Peyer's patch (tissue), 4 donors: Measurements from ENCODE around the gene NMB. TPM values are rescaled to one million over a fixed set of nuclear protein-coding genes. Genes with fewer than 3 reads are reported as not detected.

ENCODE experiments used
- DNase-seq, 3 donors: peaks; one replicate each; pipeline ENCODE4 v3.0.0-alpha.2; 2017 to 2019
- H3K27ac ChIP-seq, 4 donors: fragments of 200-600 bp; sonication (generic); one replicate each; pipeline ENCODE4 v1.5.1; 2016 to 2019
- H3K27me3 ChIP-seq, 2 donors: fragments of 200-600 bp; sonication (generic); one replicate each; pipeline ENCODE4 v1.5.1; 2019
- H3K36me3 ChIP-seq, 3 donors: fragments of 200-600 bp; sonication (generic); one replicate each; pipeline ENCODE4 v1.5.1; 2016 to 2019
- H3K4me1 ChIP-seq, 4 donors: fragments of 200-600 bp; sonication (generic); one replicate each; pipeline ENCODE4 v1.5.1; 2016 to 2019
- H3K4me3 ChIP-seq, 4 donors: fragments of 200-600 bp; sonication (generic); 1 replicate in 3 of 4; 2 replicates in 1 of 4; pipeline ENCODE4 v1.5.1; 2016 to 2019; ENCODE audit warnings: mild to moderate bottlenecking in 1 of 4
- H3K9me3 ChIP-seq, 4 donors: fragments of 200-600 bp; sonication (generic); one replicate each; pipeline ENCODE4 v1.5.1; 2016 to 2019; ENCODE audit warnings: mild to moderate bottlenecking in 1 of 4
- CTCF ChIP-seq, 6 experiments: fragments of 450-650 bp in 4 of 6; fragments of 200-600 bp in 2 of 6; sonication (generic) in 1 of 6; IDR thresholded peaks; one replicate each; pipeline ENCODE4 v1.5.1; 2017 to 2019; ENCODE audit warnings: antibody characterized with exemption in 6 of 6, mild to moderate bottlenecking in 3 of 6, moderate library complexity in 1 of 6
- POLR2A ChIP-seq, 2 donors: fragments of 450-650 bp; IDR thresholded peaks; one replicate each; pipeline ENCODE4 v1.5.1; 2017; ENCODE audit warnings: antibody characterized with exemption in 2 of 2, mild to moderate bottlenecking in 2 of 2, moderate library complexity in 2 of 2
- total RNA-seq, 4 donors: library from RNA; depleted of rRNA; stranded (reverse); fragments of >200 nt; gene quantifications; one replicate each; pipeline ENCODE4 v1.1.0, GENCODE V29; 2016

The NMB gene
- total RNA-seq, 4 donors from 2014 or later = 1.6 to 2.8 (median 2.7) TPM; not detected in 1

GRCh38 chr15:84661001-84661400 is 3.0 kb upstream of the NMB start:
- no peaks in the 10 kb centered on the region for H3K9me3 ChIP-seq
- peaks cover 0 to 12% (median 0%) of the 10 kb centered on the region in 3 donors for H3K36me3 ChIP-seq
- H3K4me3 ChIP-seq = no peak overlapping the region
- TF ChIP-seq CTCF (IDR thresholded peaks at IDR 0.05) (no peak), POLR2A (IDR thresholded peaks at IDR 0.05) (no peak)
- no peak overlapping the region for H3K27ac ChIP-seq
- no peak for DNase-seq
- H3K4me1 ChIP-seq = peaks cover 0 to 8% (median 3%) of the 10 kb centered on the region in 4 donors
- H3K27me3 ChIP-seq = no peaks in the 10 kb centered on the region

GRCh38 chr15:84659904-84660781 is 2.1 kb upstream of the NMB start:
- no peak for DNase-seq
- H3K36me3 ChIP-seq = peaks cover 0 to 4% (median 0%) of the 10 kb centered on the region in 3 donors
- no peak overlapping the region for H3K27ac ChIP-seq
- H3K4me1 ChIP-seq = peaks cover 0 to 12% (median 3%) of the 10 kb centered on the region in 4 donors
- H3K27me3 ChIP-seq = no peaks in the 10 kb centered on the region
- H3K9me3 ChIP-seq = no peaks in the 10 kb centered on the region
- no peak for TF ChIP-seq POLR2A (IDR thresholded peaks at IDR 0.05)
- no peak for TF ChIP-seq CTCF (IDR thresholded peaks at IDR 0.05)
- H3K4me3 ChIP-seq = no peak overlapping the region

- TF ChIP-seq POLR2A (IDR thresholded peaks at IDR 0.05) (no peak), CTCF (IDR thresholded peaks at IDR 0.05) (no peak)
- Histone ChIP-seq H3K27ac (peak overlapping the region in 3 of 4 donors; percentile 58 to 82 (median 62)), H3K4me3 (peak overlapping the region; percentile 60 to 79 (median 64)), H3K27me3 (no peaks in the 10 kb centered on the region), H3K36me3 (no peaks in the 10 kb centered on the region), H3K9me3 (no peaks in the 10 kb centered on the region), H3K4me1 (peaks cover 0 to 16% (median 3%) of the 10 kb centered on the region in 4 donors)
- DNase-seq = no peak
Observed at GRCh38 chr15:84658788-84659411, 901 bp upstream of the NMB start.

GRCh38 chr15:84657748-84658079 is 285 bp downstream of the NMB start:
- H3K36me3 ChIP-seq = no peaks in the 10 kb centered on the region

DNA sequence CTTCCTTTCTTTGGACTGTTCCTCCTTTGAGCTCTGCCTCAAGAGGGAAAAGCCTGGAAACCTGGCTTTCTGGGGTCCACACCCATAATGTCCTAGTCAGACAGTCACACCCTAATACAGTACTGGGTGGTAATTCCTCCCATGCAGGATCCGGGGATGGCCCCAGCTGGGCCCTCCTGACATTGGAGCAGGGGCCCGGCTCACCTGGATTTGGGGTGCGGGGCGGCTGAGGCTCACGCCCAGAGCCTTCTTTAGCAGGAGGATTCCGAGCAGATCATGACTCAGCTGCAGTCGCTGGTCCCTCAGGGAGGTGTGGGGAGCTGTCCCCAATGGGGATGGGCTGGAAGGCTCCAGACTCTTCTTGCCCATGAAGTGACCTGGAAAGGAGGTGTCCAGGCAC is 1.0 kb downstream of the NMB start:
- Histone ChIP-seq H3K4me1 (peaks cover 0 to 30% (median 8%) of the 10 kb centered on the region in 4 donors), H3K36me3 (peaks cover 0 to 5% (median 0%) of the 10 kb centered on the region in 3 donors), H3K27ac (no peak overlapping the region), H3K4me3 (peak overlapping the region in 1 of 4 donors; percentile 68), H3K27me3 (no peaks in the 10 kb centered on the region), H3K9me3 (no peaks in the 10 kb centered on the region)
- no peak for DNase-seq
- no peak for TF ChIP-seq CTCF (IDR thresholded peaks at IDR 0.05)
- no peak for TF ChIP-seq POLR2A (IDR thresholded peaks at IDR 0.05)

More at GRCh38 chr15:84657748-84658079, 285 bp downstream of the NMB start:
- H3K4me1 ChIP-seq = peaks cover 0 to 25% (median 8%) of the 10 kb centered on the region in 4 donors
- peak overlapping the region; percentile 58 to 82 (median 66) for H3K27ac ChIP-seq
- DNase-seq = no peak
- TF ChIP-seq CTCF (IDR thresholded peaks at IDR 0.05) (no peak), POLR2A (IDR thresholded peaks at IDR 0.05) (no peak)
- H3K9me3 ChIP-seq = no peaks in the 10 kb centered on the region
- no peaks in the 10 kb centered on the region for H3K27me3 ChIP-seq
- peak overlapping the region; percentile 60 to 79 (median 64) for H3K4me3 ChIP-seq
